K562 (cell line): Measurements from ENCODE around the gene KRI1. TPM values are rescaled to one million over a fixed set of nuclear protein-coding genes. Genes with fewer than 3 reads are reported as not detected.

Experiments
- ATAC-seq: fragments of 200-7000 bp; cut with Tn5 transposase; 3 replicates; pipeline ENCODE4 v1.9.1; 2020; ENCODE audit warnings: moderate library complexity
- BruUV-seq: library from RNA; stranded (reverse); fragments of 400-500 nt; replicated peaks from 2 replicates; lab custom pipeline; 2021; lab: Mats Ljungman, UMichigan
- CTCF ChIA-PET: fragments of 300-600 bp; formaldehyde crosslinking; extraction: SDS; loops from one replicate; lab custom pipeline; 2021; ENCODE audit warnings: low intra/inter-chr PET ratio; lab: Yijun Ruan, JAX
- POLR2A ChIA-PET: fragments of 300-600, 350-650 bp; sonication (Branson Sonifier 250); formaldehyde crosslinking; extraction: SDS; loops from one replicate; lab custom pipeline; 2021; ENCODE audit warnings: antibody characterized with exemption, inconsistent platforms; lab: Yijun Ruan, JAX
- DNase-seq, 4 experiments: peaks; one replicate each; pipeline versions ENCODE4 v3.0.0 to v3.0.0-alpha.2; 2011 to 2018; ENCODE audit warnings: low spot score in 3 of 4, mixed read lengths in 3 of 4; ENCODE audit errors: extremely low read depth in 1 of 4
- FAIRE-seq: peaks from 2 replicates; lab custom pipeline; 2011; peaks lifted over from hg19 to GRCh38; lab: Jason Lieb, UNC
- H2AFZ ChIP-seq: 2 replicates; pipeline ENCODE4 v1.6.0; 2011; ENCODE audit warnings: low read depth, low read length, control low read depth, inconsistent platforms
- H3K27ac ChIP-seq: fragments of 200-600 bp; 3 replicates; pipeline ENCODE4 v1.8.0; 2011; ENCODE audit warnings: low read depth, mild to moderate bottlenecking, control low read depth, inconsistent platforms, low read length, moderate library complexity, mixed read lengths; ENCODE audit errors: extremely low read depth
- H3K27me3 ChIP-seq, 2 experiments: fragments of 300-600 bp in 1 of 2; 2 replicates in 1 of 2; 3 replicates in 1 of 2; pipeline versions ENCODE4 v1.6.0 to v1.8.0; 2011; ENCODE audit warnings: inconsistent platforms in 2 of 2, low read length in 2 of 2, mild to moderate bottlenecking in 1 of 2, mixed read lengths in 1 of 2, moderate library complexity in 1 of 2; ENCODE audit not compliant: control insufficient read depth in 2 of 2, insufficient read depth in 2 of 2
- H3K36me3 ChIP-seq: fragments of 300-600 bp; 3 replicates; pipeline ENCODE4 v1.8.0; 2011; ENCODE audit warnings: mild to moderate bottlenecking, low read length, inconsistent platforms; ENCODE audit not compliant: control insufficient read depth, insufficient read depth
- H3K4me1 ChIP-seq, 2 experiments: fragments of 200-600 bp in 1 of 2; replicated peaks in 1 of 2; 2 replicates in 1 of 2; 3 replicates in 1 of 2; pipeline versions ENCODE4 v1.5.1 to v1.8.0; 2011; ENCODE audit warnings: inconsistent platforms in 2 of 2, low read length in 2 of 2, mild to moderate bottlenecking in 1 of 2, mixed read lengths in 1 of 2, moderate library complexity in 1 of 2; ENCODE audit not compliant: control insufficient read depth in 2 of 2, insufficient read depth in 2 of 2
- H3K4me2 ChIP-seq: 2 replicates; pipeline ENCODE4 v1.6.1; 2011; ENCODE audit warnings: low read length, control low read depth, inconsistent platforms, mixed read lengths; ENCODE audit not compliant: insufficient read depth
- H3K4me3 ChIP-seq: fragments of 200-600 bp; sonication (generic), shearing (Covaris generic); 2 replicates; pipeline ENCODE4 v1.5.1; 2016; ENCODE audit warnings: control low read depth, inconsistent platforms
- H3K79me2 ChIP-seq: fragments of 200-600 bp; 3 replicates; pipeline ENCODE4 v1.8.0; 2011; ENCODE audit warnings: low read length, inconsistent platforms; ENCODE audit not compliant: control insufficient read depth, insufficient read depth
- H3K9ac ChIP-seq, 2 experiments: 2 replicates each; pipeline versions ENCODE4 v1.6.0 to v1.6.1; 2011; ENCODE audit warnings: low read depth in 2 of 2, low read length in 2 of 2, control low read depth in 1 of 2, inconsistent platforms in 1 of 2, mild to moderate bottlenecking in 1 of 2, mixed read lengths in 1 of 2; ENCODE audit not compliant: insufficient read depth in 1 of 2
- H3K9me1 ChIP-seq: one replicate; pipeline ENCODE4 v1.6.0; 2011; ENCODE audit warnings: inconsistent platforms, mild to moderate bottlenecking, low read length, moderate library complexity; ENCODE audit not compliant: control insufficient read depth, insufficient read depth
- H3K9me3 ChIP-seq: replicated peaks from 2 replicates; pipeline ENCODE4 v1.5.1; 2011; ENCODE audit warnings: low read depth, low read length, inconsistent platforms; ENCODE audit not compliant: control insufficient read depth, insufficient read depth
- H4K20me1 ChIP-seq: replicated peaks from 2 replicates; pipeline ENCODE4 v1.6.1; 2011; ENCODE audit warnings: low read length, inconsistent platforms, mixed read lengths; ENCODE audit not compliant: control insufficient read depth, insufficient read depth
- ARHGAP35 ChIP-seq: fragments of 450-650 bp; IDR thresholded peaks from 2 replicates; pipeline ENCODE4 v1.6.1; 2018; ENCODE audit not compliant: partially characterized antibody
- ATF6 ChIP-seq: sonication (generic); formaldehyde crosslinking; IDR thresholded peaks from 2 replicates; pipeline ENCODE4 v1.4.0; 2020; ENCODE audit warnings: mild to moderate bottlenecking, missing genetic modification reagents
- HNRNPH1 ChIP-seq: fragments of 200-400 bp; formaldehyde crosslinking; optimal IDR thresholded peaks from 2 replicates; pipeline ENCODE3; 2017; ENCODE audit warnings: low read depth, mild to moderate bottlenecking, low read length, moderate library complexity
- KDM1A ChIP-seq, 2 experiments: fragments of 450-650 bp; IDR thresholded peaks; 2 replicates each; pipeline ENCODE4 v1.6.1; 2016; ENCODE audit warnings: mild to moderate bottlenecking in 2 of 2
- NBN ChIP-seq: fragments of 450-650 bp; IDR thresholded peaks from 2 replicates; pipeline ENCODE4 v1.6.1; 2016; ENCODE audit warnings: low read depth, mild to moderate bottlenecking
- SP1 ChIP-seq: sonication (generic); formaldehyde crosslinking; IDR thresholded peaks from 2 replicates; pipeline ENCODE4 v1.8.1; 2022; ENCODE audit warnings: mild to moderate bottlenecking, missing genetic modification reagents
- TFE3 ChIP-seq: fragments of 450-650 bp; formaldehyde crosslinking; IDR thresholded peaks from 2 replicates; pipeline ENCODE4 v1.4.0; 2020; ENCODE audit warnings: mild to moderate bottlenecking, mixed read lengths
- ZNF655 ChIP-seq: fragments of 250-450 bp; sonication (Bioruptor Pico); IDR thresholded peaks from 2 replicates; pipeline ENCODE4 v1.5.0; 2021
- WGBS: fragments of 100-300 bp; shearing (Covaris generic); methylation state at CpG from one replicate; pipeline ENCODE4 v1.1.6; 2016; ENCODE audit warnings: low coverage, mixed read lengths; ENCODE audit not compliant: insufficient coverage; ENCODE audit errors: missing lambda C conversion rate; 5-methylcytosine and 5-hydroxymethylcytosine counted together
- in situ Hi-C: fragments of 300-500 bp; cut with MboI; formaldehyde crosslinking; loops from 4 replicates; pipeline ENCODE4 v1.15.0; 2018; ENCODE audit warnings: inconsistent platforms, mixed read lengths
- intact Hi-C: fragments of 100-400 bp; cut with micrococcal nuclease; formaldehyde crosslinking; loops from 2 replicates; pipeline ENCODE4 v1.14.2; 2022
- polyA plus RNA-seq, 8 experiments: library from polyadenylated mRNA; depleted of rRNA in 4 of 8; stranded (reverse) in 5 of 8; unstranded in 3 of 8; fragments of >200 nt; fragmentation: Nextera tagmentation in 2 of 8; fragmentation: Illumina TruSeq in 1 of 8; extraction: Ambion mirVana in 2 of 8; extraction: Trizol in 1 of 8; gene quantifications; 2 replicates each; pipeline versions ENCODE4 v1.2.1 to v1.2.3, GENCODE V29; 2011 to 2014; ENCODE audit warnings: inconsistent platforms in 1 of 8, missing spikeins in 1 of 8
- total RNA-seq, 7 experiments: library from RNA; depleted of rRNA in 6 of 7; stranded (reverse); fragments of >200 nt in 6 of 7; fragmentation: Illumina TruSeq in 2 of 7; extraction: Trizol in 2 of 7; gene quantifications; 2 replicates each; pipeline versions ENCODE4 v1.2.1 to v1.2.3, GENCODE V29; 2011 to 2021; ENCODE audit warnings: low replicate concordance in 1 of 7

The KRI1 gene
- total and polyA plus RNA-seq, 9 of the 15 experiments (the other 6 are each of a cell fraction or from before 2014, with no cell fraction given), result 1.1 to 50.7 (median 24.7) TPM

- TF ChIP-seq ATF6 (no peak), ARHGAP35 (no peak), ZNF655 (CRISPR knock-in tag) (no peak), SP1 (CRISPR knock-in tag) (peak; percentile 23; the same call in 1 of the 2 replicates), KDM1A (IDR thresholded peaks at IDR 0.05) (peak; percentile 82 to 91), NBN (0 out of 2 replicates have a peak, but pooled peaks have one; percentile 33)
Observed at GRCh38 chr19:10575011-10575716, 9.4 kb upstream of the KRI1 start (continued).

- no peak overlapping the region for H2AFZ ChIP-seq
- intact Hi-C loops (loop anchor here (5.0 kb wide), 1 partner anchor 172 kb away; the partner anchor contains the start of gene CDC37), in situ Hi-C loops (loop anchor here (5.0 kb wide), 1 partner anchor 167 kb away; no protein-coding TSS in a partner anchor)
- no peak overlapping the region for H3K4me2 ChIP-seq
- no peak for ATAC-seq
- no peaks in the 10 kb centered on the region for H3K79me2 ChIP-seq
- H3K9me1 ChIP-seq, result no peaks in the 10 kb centered on the region
- peaks cover 10 to 24% of the 10 kb centered on the region in 2 experiments; a peak in 4 of 5 replicates for H3K4me1 ChIP-seq
- 75% methylated on average over 8 of the region's 8 CpGs for WGBS
- peak overlapping the region in 1 of 2 experiments; percentile 26; a peak in 1 of 4 replicates for H3K9ac ChIP-seq
- H3K27me3 ChIP-seq, result no peaks in the 10 kb centered on the region
- H4K20me1 ChIP-seq, result no peaks in the 10 kb centered on the region
- no peak overlapping the region for H3K4me3 ChIP-seq
- no peaks in the 10 kb centered on the region for H3K36me3 ChIP-seq
- CTCF ChIA-PET, result no interaction called here
- POLR2A ChIA-PET, result interaction anchor here (1.0 kb wide), 1 partner anchor 69 kb away, joined by 3 read pairs; no protein-coding TSS in a partner anchor
- BruUV-seq, result no TSS peak
- DNase-seq, result no peak
- TF ChIP-seq TFE3 (CRISPR knock-in tag), result no peak
- no peak for TF ChIP-seq HNRNPH1
- TF ChIP-seq, all 486 proteins: peak for 0
- Histone ChIP-seq H3K9me3 (no peaks in the 10 kb centered on the region), H3K27ac (no peak overlapping the region)
- no peak for FAIRE-seq
Observed at GRCh38 chr19:10574462-10574861, 8.7 kb upstream of the KRI1 start.
